ENCODE results near the gene FMR1.

DNA sequence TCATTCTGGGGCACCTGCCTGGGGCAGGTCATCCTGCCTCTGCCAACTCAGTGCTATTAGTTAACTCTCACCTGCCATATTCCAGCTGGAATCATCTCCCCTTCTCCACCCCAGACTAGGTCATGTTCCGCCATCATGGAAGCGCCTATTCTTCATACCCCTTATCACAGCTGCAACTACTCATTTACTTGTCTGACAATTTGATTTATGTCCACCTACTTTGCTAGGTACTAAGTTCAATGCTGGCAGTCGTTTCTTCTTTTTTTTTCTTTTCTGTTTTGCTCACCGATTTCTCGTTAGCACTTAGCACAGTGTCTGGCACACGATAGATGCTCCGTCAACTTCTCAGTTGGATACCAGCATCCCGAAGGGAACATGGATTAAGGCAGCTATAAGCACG lies 1.1 kb upstream of the FMR1 start:
- TF ChIP-seq, protein P1, sequence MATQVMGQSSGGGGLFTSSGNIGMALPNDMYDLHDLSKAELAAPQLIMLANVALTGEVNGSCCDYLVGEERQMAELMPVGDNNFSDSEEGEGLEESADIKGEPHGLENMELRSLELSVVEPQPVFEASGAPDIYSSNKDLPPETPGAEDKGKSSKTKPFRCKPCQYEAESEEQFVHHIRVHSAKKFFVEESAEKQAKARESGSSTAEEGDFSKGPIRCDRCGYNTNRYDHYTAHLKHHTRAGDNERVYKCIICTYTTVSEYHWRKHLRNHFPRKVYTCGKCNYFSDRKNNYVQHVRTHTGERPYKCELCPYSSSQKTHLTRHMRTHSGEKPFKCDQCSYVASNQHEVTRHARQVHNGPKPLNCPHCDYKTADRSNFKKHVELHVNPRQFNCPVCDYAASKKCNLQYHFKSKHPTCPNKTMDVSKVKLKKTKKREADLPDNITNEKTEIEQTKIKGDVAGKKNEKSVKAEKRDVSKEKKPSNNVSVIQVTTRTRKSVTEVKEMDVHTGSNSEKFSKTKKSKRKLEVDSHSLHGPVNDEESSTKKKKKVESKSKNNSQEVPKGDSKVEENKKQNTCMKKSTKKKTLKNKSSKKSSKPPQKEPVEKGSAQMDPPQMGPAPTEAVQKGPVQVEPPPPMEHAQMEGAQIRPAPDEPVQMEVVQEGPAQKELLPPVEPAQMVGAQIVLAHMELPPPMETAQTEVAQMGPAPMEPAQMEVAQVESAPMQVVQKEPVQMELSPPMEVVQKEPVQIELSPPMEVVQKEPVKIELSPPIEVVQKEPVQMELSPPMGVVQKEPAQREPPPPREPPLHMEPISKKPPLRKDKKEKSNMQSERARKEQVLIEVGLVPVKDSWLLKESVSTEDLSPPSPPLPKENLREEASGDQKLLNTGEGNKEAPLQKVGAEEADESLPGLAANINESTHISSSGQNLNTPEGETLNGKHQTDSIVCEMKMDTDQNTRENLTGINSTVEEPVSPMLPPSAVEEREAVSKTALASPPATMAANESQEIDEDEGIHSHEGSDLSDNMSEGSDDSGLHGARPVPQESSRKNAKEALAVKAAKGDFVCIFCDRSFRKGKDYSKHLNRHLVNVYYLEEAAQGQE (IDR thresholded peaks at IDR 0.05; ENCODE audit: low read depth) = no peak
- TF ChIP-seq EP300 (IDR thresholded peaks at IDR 0.05; ENCODE audit: borderline replicate concordance) (no peak), CREB1 (IDR thresholded peaks at IDR 0.05; ENCODE audit: low read depth) (no peak), ZBTB7A (IDR thresholded peaks at IDR 0.05; ENCODE audit: low read depth) (no peak), YY1 (IDR thresholded peaks at IDR 0.05; ENCODE audit: low read depth) (no peak), NFIC (IDR thresholded peaks at IDR 0.05) (no peak), TAF1 (IDR thresholded peaks at IDR 0.05; ENCODE audit: low read depth) (no peak), TEAD4 (IDR thresholded peaks at IDR 0.05) (no peak), TCF12 (IDR thresholded peaks at IDR 0.05; ENCODE audit: low read depth) (no peak), EGR1 (IDR thresholded peaks at IDR 0.05) (no peak)
- TF ChIP-seq, protein P2, sequence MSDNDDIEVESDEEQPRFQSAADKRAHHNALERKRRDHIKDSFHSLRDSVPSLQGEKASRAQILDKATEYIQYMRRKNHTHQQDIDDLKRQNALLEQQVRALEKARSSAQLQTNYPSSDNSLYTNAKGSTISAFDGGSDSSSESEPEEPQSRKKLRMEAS (IDR thresholded peaks at IDR 0.05) = no peak
